K562 (cell line): Measurements from ENCODE around the gene ABCF2.

Experiments used
- EZH2 ChIP-seq: IDR thresholded peaks from 2 replicates; pipeline ENCODE4 v1.6.1; 2012; ENCODE audit warnings: low read depth, mild to moderate bottlenecking, inconsistent platforms, low read length, borderline replicate concordance
- LEF1 ChIP-seq: fragments of 450-650 bp; IDR thresholded peaks from 2 replicates; pipeline ENCODE4 v1.6.1; 2016; ENCODE audit warnings: mild to moderate bottlenecking
- TEAD4 ChIP-seq, 2 experiments: sonication (generic) in 1 of 2; formaldehyde crosslinking in 1 of 2; IDR thresholded peaks; 2 replicates each; pipeline versions ENCODE4 v1.6.1 to v1.8.0; 2012 to 2022; ENCODE audit warnings: borderline replicate concordance in 1 of 2, inconsistent platforms in 1 of 2, low read length in 1 of 2, mild to moderate bottlenecking in 1 of 2, missing genetic modification reagents in 1 of 2
- ZNF507 ChIP-seq: conservative IDR thresholded peaks from 2 replicates; pipeline ENCODE4 v1.6.1; 2017; ENCODE audit warnings: missing genetic modification characterization, missing compliant biosample characterization
- TF ChIP-seq, protein P1 (sequence below), 3 experiments: IDR thresholded peaks in 2 of 3; conservative IDR thresholded peaks in 1 of 3; 2 replicates each; pipeline ENCODE4 v1.5.1; 2011 to 2012; ENCODE audit warnings: low read length in 3 of 3, mild to moderate bottlenecking in 3 of 3, control low read depth in 2 of 3, improper control_type of control experiment in 1 of 3, inconsistent platforms in 1 of 3, low read depth in 1 of 3, mixed read lengths in 1 of 3, moderate library complexity in 1 of 3; ENCODE audit not compliant: insufficient read depth in 2 of 3
- TF ChIP-seq, protein P2 (sequence below): sonication (generic); formaldehyde crosslinking; IDR thresholded peaks from 2 replicates; pipeline ENCODE4 v1.5.0; 2020; ENCODE audit warnings: missing genetic modification reagents

- TF ChIP-seq, protein P1, sequence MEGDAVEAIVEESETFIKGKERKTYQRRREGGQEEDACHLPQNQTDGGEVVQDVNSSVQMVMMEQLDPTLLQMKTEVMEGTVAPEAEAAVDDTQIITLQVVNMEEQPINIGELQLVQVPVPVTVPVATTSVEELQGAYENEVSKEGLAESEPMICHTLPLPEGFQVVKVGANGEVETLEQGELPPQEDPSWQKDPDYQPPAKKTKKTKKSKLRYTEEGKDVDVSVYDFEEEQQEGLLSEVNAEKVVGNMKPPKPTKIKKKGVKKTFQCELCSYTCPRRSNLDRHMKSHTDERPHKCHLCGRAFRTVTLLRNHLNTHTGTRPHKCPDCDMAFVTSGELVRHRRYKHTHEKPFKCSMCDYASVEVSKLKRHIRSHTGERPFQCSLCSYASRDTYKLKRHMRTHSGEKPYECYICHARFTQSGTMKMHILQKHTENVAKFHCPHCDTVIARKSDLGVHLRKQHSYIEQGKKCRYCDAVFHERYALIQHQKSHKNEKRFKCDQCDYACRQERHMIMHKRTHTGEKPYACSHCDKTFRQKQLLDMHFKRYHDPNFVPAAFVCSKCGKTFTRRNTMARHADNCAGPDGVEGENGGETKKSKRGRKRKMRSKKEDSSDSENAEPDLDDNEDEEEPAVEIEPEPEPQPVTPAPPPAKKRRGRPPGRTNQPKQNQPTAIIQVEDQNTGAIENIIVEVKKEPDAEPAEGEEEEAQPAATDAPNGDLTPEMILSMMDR (IDR thresholded peaks at IDR 0.05 in 2 of 3, conservative IDR thresholded peaks at IDR 0.05 in 1 of 3; ENCODE audit: insufficient read depth in 2 of 3, low read depth in 1 of 3, low read length in 3 of 3), result no peak
- TF ChIP-seq LEF1 (no peak), EZH2 (no peak), TEAD4 (IDR thresholded peaks at IDR 0.05; ENCODE audit: low read length) (no peak), TEAD4 (CRISPR knock-in tag; IDR thresholded peaks at IDR 0.05; ENCODE audit: borderline replicate concordance) (no peak), ZNF507 (no peak)
- TF ChIP-seq, protein P2, sequence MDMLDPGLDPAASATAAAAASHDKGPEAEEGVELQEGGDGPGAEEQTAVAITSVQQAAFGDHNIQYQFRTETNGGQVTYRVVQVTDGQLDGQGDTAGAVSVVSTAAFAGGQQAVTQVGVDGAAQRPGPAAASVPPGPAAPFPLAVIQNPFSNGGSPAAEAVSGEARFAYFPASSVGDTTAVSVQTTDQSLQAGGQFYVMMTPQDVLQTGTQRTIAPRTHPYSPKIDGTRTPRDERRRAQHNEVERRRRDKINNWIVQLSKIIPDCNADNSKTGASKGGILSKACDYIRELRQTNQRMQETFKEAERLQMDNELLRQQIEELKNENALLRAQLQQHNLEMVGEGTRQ (CRISPR knock-in tag), result no peak
Observed at GRCh38 chr7:151194188-151194587, 32.8 kb downstream of the ABCF2 start.
